ENCODE data around the gene SIX4. TPM values are rescaled to one million over a fixed set of nuclear protein-coding genes. Genes with fewer than 3 reads are reported as not detected.
A peak's percentile ranks its signal among the peaks of the same experiment; 100 is the strongest.
"Not testable (repeated sequence)": the region's sequence is repeated elsewhere in the genome, so short reads cannot be mapped to it uniquely, and the experiment has no call there.

SIX4 gene
- 1.6 TPM for total RNA-seq
- long read RNA-seq: 0 reads

GRCh38 chr14:60723907-60724618 lies at the start of gene SIX4:
SIX4 (minus strand) TSS chr14:60724351; CDS start chr14:60724074, 277 bp downstream.
- peak; percentile 77 for DNase-seq
- intact Hi-C loops (cut with micrococcal nuclease): no loop called here
- ATAC-seq: peak; percentile 94

DNA sequence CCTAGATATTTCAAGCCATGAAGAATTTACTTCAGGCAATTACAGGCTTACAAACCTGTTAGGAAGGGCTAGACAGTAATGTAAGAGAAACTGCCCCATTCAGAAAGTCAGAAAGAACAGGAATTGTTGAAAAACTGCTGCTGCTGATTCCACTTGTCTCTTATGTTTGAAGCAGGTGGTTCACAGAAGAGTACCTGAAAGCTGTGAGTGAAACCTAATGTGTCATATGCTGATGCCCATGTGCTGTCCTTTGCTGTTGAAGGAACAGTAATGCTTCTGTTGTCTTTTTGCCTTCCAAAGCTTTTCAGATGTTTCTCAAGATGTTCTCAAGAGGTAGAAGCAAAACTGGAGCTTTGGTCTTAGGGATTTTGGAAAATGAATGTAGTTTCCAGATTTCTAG lies 49.4 kb upstream of the SIX4 start:
- DNase-seq: no peak
- no peak for ATAC-seq
- intact Hi-C loops (cut with micrococcal nuclease): no loop called here

DNA sequence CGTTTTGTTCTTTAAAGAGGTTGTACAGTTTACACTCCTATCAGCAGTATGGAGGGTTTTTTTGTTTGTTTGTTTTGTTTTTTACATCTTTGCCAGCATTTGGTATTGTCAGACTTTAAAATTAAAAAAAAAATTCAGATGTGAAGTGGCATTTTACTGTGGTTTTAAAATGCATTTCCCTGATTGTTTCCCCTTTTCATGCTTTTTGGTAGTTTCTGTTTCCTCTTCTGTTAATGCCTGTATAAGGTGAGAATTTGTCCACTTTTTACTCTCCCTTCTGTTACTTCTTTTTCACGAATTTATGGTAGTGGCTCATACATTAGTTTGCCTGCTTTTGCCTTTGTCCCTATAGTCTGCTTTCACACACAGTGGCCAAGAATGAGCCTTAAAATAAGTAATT lies 47.0 kb upstream of the SIX4 start:
- no peak for DNase-seq
- no peak for ATAC-seq

DNA sequence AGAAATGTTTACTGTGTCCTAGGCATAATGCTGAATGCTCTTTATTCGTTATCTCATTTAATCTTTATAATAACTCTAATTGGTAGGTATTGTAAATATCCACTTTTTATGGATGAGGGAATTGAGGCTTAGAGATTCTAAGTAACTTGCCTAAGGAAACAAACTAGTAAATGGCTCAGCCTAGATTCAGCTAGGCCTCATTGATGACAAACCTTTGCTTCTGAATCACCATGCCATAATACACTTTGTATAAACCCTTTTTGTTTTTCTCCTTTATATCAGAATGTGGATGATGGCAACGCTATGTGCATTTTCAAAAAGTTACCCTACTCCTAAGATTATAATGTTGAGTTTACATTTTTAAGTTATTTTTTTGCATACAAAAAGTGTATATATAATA lies 44.5 kb upstream of the SIX4 start:
- ATAC-seq: no peak
- intact Hi-C loops (cut with micrococcal nuclease): no loop called here
- no peak for DNase-seq

More for the DNA sequence above, 47.0 kb upstream of the SIX4 start:
- intact Hi-C loops (cut with micrococcal nuclease): no loop called here

GRCh38 chr14:60760644-60761364 lies 36.7 kb upstream of the SIX4 start:
- no peak for DNase-seq
- no peak for ATAC-seq
- intact Hi-C loops (cut with micrococcal nuclease): no loop called here

DNA sequence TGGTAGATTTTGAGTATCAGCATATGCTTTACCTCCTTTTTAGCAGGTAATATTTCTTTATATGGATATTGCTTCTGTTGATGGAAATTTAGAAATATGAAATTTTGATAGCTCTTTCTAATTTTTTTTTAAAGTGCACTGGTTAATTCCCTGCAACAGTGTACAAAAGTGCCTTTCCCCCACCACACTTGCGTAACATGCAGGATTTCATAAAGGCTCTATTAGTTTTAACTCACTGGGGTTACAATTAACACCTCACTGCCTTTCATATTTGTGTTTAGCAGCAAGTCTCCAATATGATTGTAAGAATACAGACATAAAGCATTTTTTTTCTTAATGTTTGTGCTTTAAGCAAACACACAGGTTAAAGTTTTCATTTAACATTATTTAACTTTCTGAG lies 36.1 kb upstream of the SIX4 start:
- DNase-seq (no peak), ATAC-seq (no peak)
- intact Hi-C loops (cut with micrococcal nuclease): no loop called here

DNA sequence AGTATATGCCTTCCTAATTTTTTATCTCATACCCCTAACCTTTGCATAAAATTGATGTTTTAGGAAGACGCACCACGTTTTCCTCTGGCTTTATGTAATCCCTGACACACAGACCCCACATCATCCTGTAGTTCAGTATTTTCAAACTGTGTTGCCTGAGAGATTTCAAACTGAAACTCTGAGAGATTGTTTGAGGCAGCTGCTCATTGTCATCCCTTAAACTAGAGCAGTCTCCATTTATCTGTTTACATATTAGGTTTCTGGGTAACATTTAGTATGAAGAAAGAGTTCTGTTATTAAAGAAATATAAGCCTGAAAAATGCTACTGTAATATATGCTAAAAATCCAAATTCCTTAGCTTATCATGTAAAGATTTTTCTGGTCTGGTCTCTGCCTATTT lies 34.7 kb upstream of the SIX4 start:
- intact Hi-C loops (cut with micrococcal nuclease): no loop called here
- no peak for ATAC-seq
- no peak for DNase-seq

DNA sequence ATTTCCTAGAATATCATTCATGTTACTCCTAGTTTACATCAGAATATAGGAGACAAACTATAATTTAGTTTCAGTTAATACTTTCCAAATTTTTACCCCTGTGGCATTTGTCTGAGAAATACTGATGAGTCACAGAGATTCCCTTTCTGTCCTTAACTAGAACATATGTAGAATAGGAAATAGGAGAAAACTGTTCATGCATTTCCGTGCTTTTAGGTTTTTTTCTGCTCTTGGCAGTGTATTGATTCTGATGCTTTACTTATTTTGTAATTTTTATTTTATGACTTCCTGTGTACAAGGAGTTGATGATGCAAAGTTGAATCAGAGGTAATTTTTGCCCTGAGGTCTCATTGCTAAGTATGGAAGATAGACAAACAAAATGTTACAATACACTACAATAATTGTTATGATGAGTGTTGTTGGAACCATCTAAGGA lies 33.4 kb upstream of the SIX4 start:
- intact Hi-C loops (cut with micrococcal nuclease): no loop called here
- DNase-seq (no peak), ATAC-seq (no peak)

DNA sequence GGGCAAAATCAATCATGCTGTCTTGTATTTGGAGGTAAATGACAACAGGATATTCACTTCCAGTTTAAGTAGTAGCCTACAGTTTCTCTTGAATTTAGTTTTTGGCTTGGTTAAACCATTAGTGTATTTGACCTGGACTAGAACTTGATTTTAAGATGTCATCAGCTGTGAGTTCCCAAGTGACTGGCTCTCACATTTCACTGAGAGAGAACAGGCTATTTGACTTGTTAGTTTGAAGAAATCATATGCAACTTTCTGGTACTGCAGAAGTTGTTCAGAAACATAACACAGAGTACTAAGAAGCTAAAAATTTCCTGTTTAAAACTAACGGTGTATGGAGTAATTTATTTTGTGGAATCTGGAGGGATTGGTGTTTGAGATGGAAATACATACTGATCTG lies 32.7 kb upstream of the SIX4 start:
- intact Hi-C loops (cut with micrococcal nuclease): no loop called here
- no peak for ATAC-seq
- DNase-seq: no peak

DNA sequence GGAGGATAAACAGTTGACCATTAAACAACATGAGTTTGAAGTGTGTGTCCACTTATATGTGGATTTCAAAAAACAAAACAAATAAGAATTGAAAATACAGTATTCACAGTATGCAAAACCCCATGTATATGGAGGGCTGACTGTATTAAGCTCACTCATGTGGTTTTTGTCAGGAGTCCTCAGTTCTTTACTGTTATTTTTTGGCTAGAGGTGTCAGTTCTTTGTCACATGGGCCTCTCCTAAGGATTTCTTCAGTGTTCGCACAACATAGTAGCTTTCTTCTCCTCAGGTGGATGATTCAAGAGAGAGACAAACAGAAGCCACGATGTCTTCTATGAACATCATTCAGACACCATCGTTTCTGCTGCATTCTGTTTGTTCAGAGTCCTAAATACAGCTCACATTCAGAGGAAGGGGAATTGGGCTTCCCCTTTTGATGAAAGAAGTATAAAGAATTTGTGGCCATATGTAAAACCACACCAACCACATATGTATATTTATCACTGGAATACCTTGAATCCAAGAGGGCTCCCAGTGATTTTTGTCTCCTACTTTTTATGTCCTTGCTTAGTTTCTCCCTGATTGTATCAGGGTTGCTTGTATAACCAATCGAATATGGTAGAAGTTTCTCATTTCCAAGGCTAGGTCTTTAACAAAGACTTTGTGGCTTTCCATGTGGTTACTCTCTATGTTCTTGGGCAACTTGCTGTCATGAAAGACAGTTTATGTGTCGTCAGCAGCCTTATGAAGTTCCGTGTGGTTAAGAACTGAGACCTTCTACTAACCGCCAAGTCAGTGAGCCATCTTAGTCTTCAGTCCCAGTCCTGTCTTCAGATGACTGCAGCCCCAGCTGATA lies 29.3 kb upstream of the SIX4 start:
- intact Hi-C loops (cut with micrococcal nuclease): no loop called here
- no peak for ATAC-seq
- no peak for DNase-seq

- intact Hi-C loops (cut with micrococcal nuclease): no loop called here
Measured at GRCh38 chr14:60744566-60744965, 20.4 kb upstream of the SIX4 start.

GRCh38 chr14:60738843-60739508 lies 14.8 kb upstream of the SIX4 start:
- intact Hi-C loops (cut with micrococcal nuclease): no loop called here
- no peak for DNase-seq
- peak; percentile 58 for ATAC-seq

More at GRCh38 chr14:60744566-60744965, 20.4 kb upstream of the SIX4 start:
- ATAC-seq (no peak), DNase-seq (no peak)

DNA sequence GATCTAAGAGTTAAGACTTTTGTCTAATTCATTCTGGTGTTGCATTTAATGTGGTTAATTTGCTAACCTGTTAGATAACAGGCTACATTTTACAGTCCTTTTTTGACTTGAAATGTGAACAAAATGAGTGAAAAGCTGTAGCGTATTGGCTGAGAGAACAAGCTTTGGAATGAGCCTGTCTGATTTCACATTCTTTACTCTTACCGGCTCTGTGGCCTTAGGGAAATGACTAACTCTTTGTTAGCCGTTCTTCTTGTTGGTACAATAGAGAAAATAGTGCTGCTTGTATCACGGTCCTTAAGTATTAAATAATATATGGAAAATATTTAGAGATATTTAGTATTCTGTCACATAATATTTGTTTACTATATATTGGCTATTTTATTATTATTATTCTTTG lies 12.3 kb upstream of the SIX4 start:
- intact Hi-C loops (cut with micrococcal nuclease): no loop called here
- DNase-seq: no peak
- ATAC-seq: no peak

- ATAC-seq (peak; percentile 16), DNase-seq (no peak)
- intact Hi-C loops (cut with micrococcal nuclease): no loop called here
Measured at GRCh38 chr14:60735416-60735815, 11.3 kb upstream of the SIX4 start.

DNA sequence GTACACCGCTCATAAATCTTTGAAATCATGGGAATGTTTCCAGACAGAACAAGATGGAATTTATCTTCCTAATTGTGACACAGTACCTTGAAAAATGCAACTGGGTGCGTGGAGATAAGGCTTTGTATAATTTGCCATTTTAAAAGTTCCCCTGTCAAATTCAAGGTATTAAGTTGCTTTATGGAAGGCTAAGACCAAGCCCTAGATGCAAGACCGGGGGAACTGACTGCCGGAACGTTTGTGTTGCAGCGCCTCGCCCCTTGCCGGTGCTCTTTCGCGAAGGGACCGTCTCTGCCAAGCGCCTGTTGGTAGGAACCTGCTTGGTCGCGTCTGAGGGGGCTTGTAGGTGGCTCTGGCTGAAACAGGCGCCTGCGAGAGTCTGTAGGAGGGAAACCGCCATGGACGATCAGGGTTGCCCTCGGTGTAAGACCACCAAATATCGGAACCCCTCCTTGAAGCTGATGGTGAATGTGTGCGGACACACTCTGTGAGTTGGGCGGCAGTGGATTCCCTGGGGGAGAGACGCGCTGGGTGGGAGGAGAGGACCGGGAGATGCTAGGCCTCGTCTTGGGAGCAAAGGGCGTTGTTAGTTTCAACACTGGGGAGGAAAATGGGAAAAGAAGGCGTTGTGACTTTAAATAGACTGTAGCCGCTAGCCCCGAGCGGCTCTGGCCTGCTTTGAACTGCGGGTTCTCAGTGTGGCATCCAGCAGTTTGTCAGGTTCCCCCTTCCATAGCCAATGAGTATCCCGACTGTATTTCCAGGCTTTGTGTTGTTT lies 10.5 kb upstream of the SIX4 start, which contains the start of gene MNAT1:
Gene MNAT1 (plus strand): TSS at position 297 of the 778 bp plus-strand sequence. CDS start 102 bp downstream, at position 399.
- intact Hi-C loops (cut with micrococcal nuclease): no loop called here
- DNase-seq (peak; percentile 79), ATAC-seq (peak; percentile 97)

DNA sequence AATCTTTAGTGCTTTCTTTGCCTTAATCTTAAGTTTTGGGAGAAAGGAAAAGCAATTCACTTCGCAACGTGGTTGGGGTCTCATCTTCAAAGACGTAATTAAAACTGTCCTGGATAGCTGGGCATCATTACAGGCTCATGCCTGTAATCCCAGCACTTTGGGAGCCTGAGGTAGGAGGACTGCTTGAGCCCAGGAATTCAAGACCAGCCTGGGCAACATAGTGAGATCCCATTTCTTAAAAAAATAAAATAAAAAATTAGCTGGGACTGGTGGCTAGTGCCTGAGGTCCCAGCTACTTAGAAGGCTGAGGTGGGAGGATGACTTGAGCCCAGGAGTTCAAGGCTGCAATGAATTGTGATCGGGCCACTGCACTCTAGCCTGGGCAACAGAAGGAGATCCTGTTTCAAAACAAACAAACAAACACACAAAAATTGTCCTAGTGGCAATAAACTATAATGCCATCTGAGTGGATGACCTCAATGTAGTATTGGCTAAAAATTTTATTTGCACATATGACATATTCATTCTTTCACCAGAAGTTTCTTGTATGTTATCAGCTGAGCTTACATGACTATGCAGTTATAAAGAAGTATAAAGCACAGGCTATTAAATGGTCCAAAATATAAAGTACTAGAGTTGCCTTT lies 8.8 kb upstream of the SIX4 start:
- intact Hi-C loops (cut with micrococcal nuclease): no loop called here
- no peak for DNase-seq
- no peak for ATAC-seq

- DNase-seq; intact Hi-C loops (cut with micrococcal nuclease); ATAC-seq: not testable (repeated sequence)
Measured at GRCh38 chr14:60731291-60731690, 7.1 kb upstream of the SIX4 start.
